ENCODE measurements around the gene GPR162.

DNA sequence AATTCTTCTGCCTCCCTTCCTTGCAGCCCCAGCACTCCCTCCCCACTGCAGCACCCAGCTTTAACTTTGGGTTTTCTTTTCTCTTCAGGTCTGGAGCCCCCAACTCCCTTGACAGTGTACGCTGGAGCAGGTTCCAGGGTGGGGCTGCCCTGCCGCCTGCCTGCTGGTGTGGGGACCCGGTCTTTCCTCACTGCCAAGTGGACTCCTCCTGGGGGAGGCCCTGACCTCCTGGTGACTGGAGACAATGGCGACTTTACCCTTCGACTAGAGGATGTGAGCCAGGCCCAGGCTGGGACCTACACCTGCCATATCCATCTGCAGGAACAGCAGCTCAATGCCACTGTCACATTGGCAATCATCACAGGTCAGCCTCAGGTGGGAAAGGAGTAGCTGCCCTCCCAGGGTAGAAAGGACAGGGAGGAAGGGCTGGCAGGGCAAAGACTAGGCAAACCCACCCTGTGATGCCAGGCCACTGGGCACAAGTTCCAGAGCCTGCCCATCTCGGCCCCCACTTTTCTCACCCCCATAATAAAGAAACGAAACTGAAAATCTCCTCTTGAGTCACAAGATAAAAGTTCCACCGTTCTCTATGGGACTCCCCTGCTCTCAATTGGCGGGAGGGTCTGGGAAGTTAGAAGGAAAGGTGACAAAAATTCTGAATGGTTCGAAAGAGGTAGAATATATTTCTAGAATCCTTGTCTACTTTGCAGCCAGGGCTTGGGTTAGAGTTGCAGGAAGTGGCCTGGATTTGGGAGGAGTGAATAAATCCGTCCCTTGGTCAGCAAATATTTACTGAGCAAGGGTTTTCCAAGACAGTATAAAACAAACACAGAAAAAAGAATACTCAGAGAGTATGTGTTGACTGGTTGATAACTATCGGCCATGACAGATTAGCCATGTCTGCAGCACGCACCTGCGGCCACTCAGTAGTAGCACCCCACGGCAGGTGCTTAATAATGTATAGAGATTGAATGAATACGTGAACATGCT lies 46.1 kb upstream of the GPR162 start:
- TF ChIP-seq RAD21 (IDR thresholded peaks at IDR 0.05; ENCODE audit: low read length) = no peak
- TF ChIP-seq CEBPB (IDR thresholded peaks at IDR 0.05; ENCODE audit: low read depth, low read length) = no peak
- TF ChIP-seq, protein P1, sequence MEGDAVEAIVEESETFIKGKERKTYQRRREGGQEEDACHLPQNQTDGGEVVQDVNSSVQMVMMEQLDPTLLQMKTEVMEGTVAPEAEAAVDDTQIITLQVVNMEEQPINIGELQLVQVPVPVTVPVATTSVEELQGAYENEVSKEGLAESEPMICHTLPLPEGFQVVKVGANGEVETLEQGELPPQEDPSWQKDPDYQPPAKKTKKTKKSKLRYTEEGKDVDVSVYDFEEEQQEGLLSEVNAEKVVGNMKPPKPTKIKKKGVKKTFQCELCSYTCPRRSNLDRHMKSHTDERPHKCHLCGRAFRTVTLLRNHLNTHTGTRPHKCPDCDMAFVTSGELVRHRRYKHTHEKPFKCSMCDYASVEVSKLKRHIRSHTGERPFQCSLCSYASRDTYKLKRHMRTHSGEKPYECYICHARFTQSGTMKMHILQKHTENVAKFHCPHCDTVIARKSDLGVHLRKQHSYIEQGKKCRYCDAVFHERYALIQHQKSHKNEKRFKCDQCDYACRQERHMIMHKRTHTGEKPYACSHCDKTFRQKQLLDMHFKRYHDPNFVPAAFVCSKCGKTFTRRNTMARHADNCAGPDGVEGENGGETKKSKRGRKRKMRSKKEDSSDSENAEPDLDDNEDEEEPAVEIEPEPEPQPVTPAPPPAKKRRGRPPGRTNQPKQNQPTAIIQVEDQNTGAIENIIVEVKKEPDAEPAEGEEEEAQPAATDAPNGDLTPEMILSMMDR (conservative IDR thresholded peaks at IDR 0.05; ENCODE audit: low read depth, low read length) = no peak
- no peak for TF ChIP-seq SMC3 (IDR thresholded peaks at IDR 0.05; ENCODE audit: low read depth, low read length)
- no peak for TF ChIP-seq POLR2A (IDR thresholded peaks at IDR 0.05; ENCODE audit: low read depth, low read length)

All from IMR-90 (cell line).